Measurements from ENCODE around the gene OR7C1.

DNA sequence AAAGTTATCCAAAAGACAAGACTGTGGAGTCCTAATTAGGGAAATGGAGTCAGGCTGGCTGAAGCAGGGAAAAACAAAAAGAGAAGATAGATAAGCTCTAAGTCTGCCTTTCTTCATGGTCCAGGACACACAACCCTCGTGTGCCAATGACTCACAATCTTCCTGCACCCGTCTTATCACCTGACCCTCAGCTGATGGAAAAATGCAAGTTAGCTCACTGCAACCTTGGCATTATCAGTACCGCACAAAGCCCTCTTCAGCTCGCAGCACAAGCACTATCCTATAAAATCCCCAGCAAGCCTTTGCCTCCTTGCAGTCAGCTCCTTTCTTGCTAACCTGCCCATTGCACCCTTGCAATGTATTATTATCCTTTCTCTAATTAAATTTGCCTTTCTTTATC lies 4.3 kb downstream of the OR7C1 start:
- TF ChIP-seq, protein P1, sequence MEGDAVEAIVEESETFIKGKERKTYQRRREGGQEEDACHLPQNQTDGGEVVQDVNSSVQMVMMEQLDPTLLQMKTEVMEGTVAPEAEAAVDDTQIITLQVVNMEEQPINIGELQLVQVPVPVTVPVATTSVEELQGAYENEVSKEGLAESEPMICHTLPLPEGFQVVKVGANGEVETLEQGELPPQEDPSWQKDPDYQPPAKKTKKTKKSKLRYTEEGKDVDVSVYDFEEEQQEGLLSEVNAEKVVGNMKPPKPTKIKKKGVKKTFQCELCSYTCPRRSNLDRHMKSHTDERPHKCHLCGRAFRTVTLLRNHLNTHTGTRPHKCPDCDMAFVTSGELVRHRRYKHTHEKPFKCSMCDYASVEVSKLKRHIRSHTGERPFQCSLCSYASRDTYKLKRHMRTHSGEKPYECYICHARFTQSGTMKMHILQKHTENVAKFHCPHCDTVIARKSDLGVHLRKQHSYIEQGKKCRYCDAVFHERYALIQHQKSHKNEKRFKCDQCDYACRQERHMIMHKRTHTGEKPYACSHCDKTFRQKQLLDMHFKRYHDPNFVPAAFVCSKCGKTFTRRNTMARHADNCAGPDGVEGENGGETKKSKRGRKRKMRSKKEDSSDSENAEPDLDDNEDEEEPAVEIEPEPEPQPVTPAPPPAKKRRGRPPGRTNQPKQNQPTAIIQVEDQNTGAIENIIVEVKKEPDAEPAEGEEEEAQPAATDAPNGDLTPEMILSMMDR (IDR thresholded peaks at IDR 0.05): no peak
- TF ChIP-seq POLR2A (IDR thresholded peaks at IDR 0.05): no peak

Data from gastroesophageal sphincter (tissue), 3 donors.